IMR-90 (cell line): ENCODE data around the gene SEL1L.

Experiments used
- BHLHE40 ChIP-seq: fragments of 150-350 bp; IDR thresholded peaks from 2 replicates; pipeline ENCODE4 v1.6.1; 2016; ENCODE audit warnings: mild to moderate bottlenecking, low read depth, low read length
- CEBPB ChIP-seq: IDR thresholded peaks from 2 replicates; pipeline ENCODE4 v1.6.1; 2012; ENCODE audit warnings: low read depth, low read length, improper control_type of control experiment
- FOS ChIP-seq: fragments of 150-350 bp; IDR thresholded peaks from 2 replicates; pipeline ENCODE4 v1.6.1; 2016; ENCODE audit warnings: low read depth, low read length
- MAFK ChIP-seq: IDR thresholded peaks from 2 replicates; pipeline ENCODE4 v1.6.1; 2012; ENCODE audit warnings: low read depth, low read length, improper control_type of control experiment
- MXI1 ChIP-seq: IDR thresholded peaks from 2 replicates; pipeline ENCODE4 v1.6.1; 2012; ENCODE audit warnings: low read depth, mild to moderate bottlenecking, low read length, moderate library complexity, borderline replicate concordance
- POLR2A ChIP-seq: IDR thresholded peaks from 2 replicates; pipeline ENCODE4 v1.6.1; 2012; ENCODE audit warnings: mild to moderate bottlenecking, low read depth, low read length
- RAD21 ChIP-seq: IDR thresholded peaks from 2 replicates; pipeline ENCODE4 v1.6.1; 2012; ENCODE audit warnings: low read length, improper control_type of control experiment
- RCOR1 ChIP-seq: IDR thresholded peaks from 2 replicates; pipeline ENCODE4 v1.6.1; 2012; ENCODE audit warnings: mild to moderate bottlenecking, low read length, improper control_type of control experiment; ENCODE audit not compliant: insufficient replicate concordance
- RFX5 ChIP-seq: IDR thresholded peaks from 2 replicates; pipeline ENCODE4 v1.8.0; 2012; ENCODE audit warnings: low read depth, mild to moderate bottlenecking, low read length, moderate library complexity
- TF ChIP-seq, protein P1 (sequence below): conservative IDR thresholded peaks from 2 replicates; pipeline ENCODE4 v1.5.1; 2012; ENCODE audit warnings: mild to moderate bottlenecking, low read depth, low read length, improper control_type of control experiment
- TF ChIP-seq, protein P2 (sequence below): fragments of 150-350 bp; IDR thresholded peaks from 2 replicates; pipeline ENCODE4 v1.6.1; 2017; ENCODE audit warnings: mild to moderate bottlenecking, antibody characterized with exemption, low read length, low read depth
- TF ChIP-seq, protein P3 (sequence below): fragments of 150-350 bp; IDR thresholded peaks from 2 replicates; pipeline ENCODE4 v1.6.1; 2016; ENCODE audit warnings: low read depth, mild to moderate bottlenecking, low read length, moderate library complexity, borderline replicate concordance

DNA sequence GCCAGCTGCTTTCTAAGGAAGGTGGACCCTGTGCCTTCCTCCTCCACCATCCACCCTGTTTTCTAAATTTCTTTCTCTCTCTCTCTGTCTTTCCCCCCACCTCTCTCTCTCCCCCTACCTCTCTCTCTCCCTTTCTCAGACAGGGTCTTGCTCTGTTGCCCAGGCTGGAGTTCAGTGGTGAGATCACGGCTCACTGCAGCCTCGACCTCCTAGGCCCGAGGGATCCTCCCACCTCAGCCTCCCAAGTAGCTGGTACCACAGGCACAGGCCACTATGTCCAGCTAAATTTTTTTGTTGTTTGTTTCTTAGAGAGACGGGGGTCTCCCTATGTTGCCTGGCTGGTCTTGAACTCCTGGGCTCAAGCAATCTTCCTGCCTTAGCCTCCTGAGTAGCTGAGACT, 73.7 kb downstream of the SEL1L start:
- TF ChIP-seq, protein P1, sequence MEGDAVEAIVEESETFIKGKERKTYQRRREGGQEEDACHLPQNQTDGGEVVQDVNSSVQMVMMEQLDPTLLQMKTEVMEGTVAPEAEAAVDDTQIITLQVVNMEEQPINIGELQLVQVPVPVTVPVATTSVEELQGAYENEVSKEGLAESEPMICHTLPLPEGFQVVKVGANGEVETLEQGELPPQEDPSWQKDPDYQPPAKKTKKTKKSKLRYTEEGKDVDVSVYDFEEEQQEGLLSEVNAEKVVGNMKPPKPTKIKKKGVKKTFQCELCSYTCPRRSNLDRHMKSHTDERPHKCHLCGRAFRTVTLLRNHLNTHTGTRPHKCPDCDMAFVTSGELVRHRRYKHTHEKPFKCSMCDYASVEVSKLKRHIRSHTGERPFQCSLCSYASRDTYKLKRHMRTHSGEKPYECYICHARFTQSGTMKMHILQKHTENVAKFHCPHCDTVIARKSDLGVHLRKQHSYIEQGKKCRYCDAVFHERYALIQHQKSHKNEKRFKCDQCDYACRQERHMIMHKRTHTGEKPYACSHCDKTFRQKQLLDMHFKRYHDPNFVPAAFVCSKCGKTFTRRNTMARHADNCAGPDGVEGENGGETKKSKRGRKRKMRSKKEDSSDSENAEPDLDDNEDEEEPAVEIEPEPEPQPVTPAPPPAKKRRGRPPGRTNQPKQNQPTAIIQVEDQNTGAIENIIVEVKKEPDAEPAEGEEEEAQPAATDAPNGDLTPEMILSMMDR: no peak
- no peak for TF ChIP-seq CEBPB
- TF ChIP-seq, protein P2, sequence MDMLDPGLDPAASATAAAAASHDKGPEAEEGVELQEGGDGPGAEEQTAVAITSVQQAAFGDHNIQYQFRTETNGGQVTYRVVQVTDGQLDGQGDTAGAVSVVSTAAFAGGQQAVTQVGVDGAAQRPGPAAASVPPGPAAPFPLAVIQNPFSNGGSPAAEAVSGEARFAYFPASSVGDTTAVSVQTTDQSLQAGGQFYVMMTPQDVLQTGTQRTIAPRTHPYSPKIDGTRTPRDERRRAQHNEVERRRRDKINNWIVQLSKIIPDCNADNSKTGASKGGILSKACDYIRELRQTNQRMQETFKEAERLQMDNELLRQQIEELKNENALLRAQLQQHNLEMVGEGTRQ: no peak
- no peak for TF ChIP-seq RAD21
- TF ChIP-seq POLR2A: no peak
- no peak for TF ChIP-seq BHLHE40
- TF ChIP-seq MXI1: no peak
- no peak for TF ChIP-seq RCOR1
- TF ChIP-seq RFX5: no peak
- TF ChIP-seq FOS: no peak
- no peak for TF ChIP-seq MAFK
- TF ChIP-seq, protein P3, sequence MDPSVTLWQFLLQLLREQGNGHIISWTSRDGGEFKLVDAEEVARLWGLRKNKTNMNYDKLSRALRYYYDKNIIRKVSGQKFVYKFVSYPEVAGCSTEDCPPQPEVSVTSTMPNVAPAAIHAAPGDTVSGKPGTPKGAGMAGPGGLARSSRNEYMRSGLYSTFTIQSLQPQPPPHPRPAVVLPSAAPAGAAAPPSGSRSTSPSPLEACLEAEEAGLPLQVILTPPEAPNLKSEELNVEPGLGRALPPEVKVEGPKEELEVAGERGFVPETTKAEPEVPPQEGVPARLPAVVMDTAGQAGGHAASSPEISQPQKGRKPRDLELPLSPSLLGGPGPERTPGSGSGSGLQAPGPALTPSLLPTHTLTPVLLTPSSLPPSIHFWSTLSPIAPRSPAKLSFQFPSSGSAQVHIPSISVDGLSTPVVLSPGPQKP: no peak
